Fibroblast of lung (primary cell): ENCODE measurements around the gene CALHM3.

Experiments
- CTCF ChIP-seq, 2 donors: IDR thresholded peaks in 1 of 2; conservative IDR thresholded peaks in 1 of 2; 1 replicate in 1 of 2; 2 replicates in 1 of 2; pipeline ENCODE4 v1.5.1; 2011 to 2012; ENCODE audit warnings: low read length in 2 of 2, control low read depth in 1 of 2, inconsistent platforms in 1 of 2, low read depth in 1 of 2, mild to moderate bottlenecking in 1 of 2
- EZH2 ChIP-seq: IDR thresholded peaks from 2 replicates; pipeline ENCODE4 v1.5.1; 2012; ENCODE audit warnings: low read length, control low read depth, mild to moderate bottlenecking; ENCODE audit errors: missing control alignments

GRCh38 chr10:103481974-103482531 is 3.0 kb upstream of the CALHM3 start:
- TF ChIP-seq CTCF (conservative IDR thresholded peaks at IDR 0.05 in 1 of 2, IDR thresholded peaks at IDR 0.05 in 1 of 2; ENCODE audit: low read depth in 1 of 2, low read length in 2 of 2) (peak; percentile 66 to 76), EZH2 (no peak)
